AG04450 (cell line): ENCODE results near the gene DNAJB13. TPM values are rescaled to one million over a fixed set of nuclear protein-coding genes. Genes with fewer than 3 reads are reported as not detected.

ENCODE experiments used
- CTCF ChIA-PET: fragments of 300-600, 350-600 bp; formaldehyde crosslinking; extraction: SDS; loops from one replicate; lab custom pipeline; 2022; ENCODE audit warnings: antibody characterized with exemption, inconsistent platforms; lab: Charles Lee
- POLR2A ChIA-PET: fragments of 350-600 bp; formaldehyde crosslinking; extraction: SDS; loops from one replicate; lab custom pipeline; 2021; ENCODE audit warnings: antibody characterized with exemption, inconsistent platforms; lab: Yijun Ruan, JAX
- DNase-seq: peaks from one replicate; pipeline ENCODE4 v3.0.0-alpha.2; 2011; ENCODE audit warnings: low read depth, low spot score
- H3K27ac ChIP-seq: one replicate; pipeline ENCODE4 v1.5.1; 2012; ENCODE audit warnings: low read depth, low read length, control low read depth
- H3K27me3 ChIP-seq: one replicate; pipeline ENCODE4 v1.6.0; 2012; ENCODE audit warnings: low read length; ENCODE audit not compliant: control insufficient read depth, insufficient read depth
- H3K4me3 ChIP-seq: 2 replicates; pipeline ENCODE4 v1.5.1; 2011; ENCODE audit warnings: mild to moderate bottlenecking, low read depth, low read length, control low read depth
- H3K9me3 ChIP-seq: 2 replicates; pipeline ENCODE4 v1.5.1; 2012; ENCODE audit warnings: low read length; ENCODE audit not compliant: control insufficient read depth, insufficient read depth
- polyA plus RNA-seq: library from polyadenylated mRNA; depleted of rRNA; stranded (reverse); fragments of >200 nt; gene quantifications from 2 replicates; pipeline ENCODE4 v1.2.3, GENCODE V29; 2011
- TF ChIP-seq, protein P1 (sequence below): IDR thresholded peaks from 2 replicates; pipeline ENCODE4 v1.5.1; 2011; ENCODE audit warnings: low read depth, low read length, control low read depth, inconsistent platforms

Gene DNAJB13
- polyA plus RNA-seq, 1 experiment: 0.11 TPM

DNA sequence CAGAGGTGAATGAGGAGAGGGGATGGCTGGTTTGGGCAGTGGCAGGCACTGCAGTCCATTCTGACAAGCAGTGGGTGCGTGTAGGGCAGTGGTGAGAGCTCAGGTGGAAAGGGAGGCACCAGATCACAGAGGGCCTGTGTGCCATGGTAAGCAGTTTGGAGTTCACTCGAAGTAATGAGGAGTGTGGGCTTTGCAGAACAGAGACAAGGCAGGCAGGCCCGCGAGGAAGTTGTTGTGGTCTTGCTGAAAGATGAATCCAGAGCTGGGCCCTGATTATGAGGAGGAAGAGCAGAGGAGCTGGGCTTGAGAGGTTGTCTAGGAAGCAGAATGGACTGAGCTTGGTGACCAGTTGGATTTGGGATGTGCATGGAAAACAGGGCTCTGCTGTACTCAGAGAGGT, 1.6 kb upstream of the DNAJB13 start:
- no peak overlapping the region for H3K27ac ChIP-seq
- H3K4me3 ChIP-seq: no peak overlapping the region
- CTCF ChIA-PET: no interaction called here
- POLR2A ChIA-PET: no interaction called here
- no peak for DNase-seq
- H3K27me3 ChIP-seq: peaks cover 5% of the 10 kb centered on the region
- peaks cover 7% of the 10 kb centered on the region for H3K9me3 ChIP-seq
- TF ChIP-seq, protein P1, sequence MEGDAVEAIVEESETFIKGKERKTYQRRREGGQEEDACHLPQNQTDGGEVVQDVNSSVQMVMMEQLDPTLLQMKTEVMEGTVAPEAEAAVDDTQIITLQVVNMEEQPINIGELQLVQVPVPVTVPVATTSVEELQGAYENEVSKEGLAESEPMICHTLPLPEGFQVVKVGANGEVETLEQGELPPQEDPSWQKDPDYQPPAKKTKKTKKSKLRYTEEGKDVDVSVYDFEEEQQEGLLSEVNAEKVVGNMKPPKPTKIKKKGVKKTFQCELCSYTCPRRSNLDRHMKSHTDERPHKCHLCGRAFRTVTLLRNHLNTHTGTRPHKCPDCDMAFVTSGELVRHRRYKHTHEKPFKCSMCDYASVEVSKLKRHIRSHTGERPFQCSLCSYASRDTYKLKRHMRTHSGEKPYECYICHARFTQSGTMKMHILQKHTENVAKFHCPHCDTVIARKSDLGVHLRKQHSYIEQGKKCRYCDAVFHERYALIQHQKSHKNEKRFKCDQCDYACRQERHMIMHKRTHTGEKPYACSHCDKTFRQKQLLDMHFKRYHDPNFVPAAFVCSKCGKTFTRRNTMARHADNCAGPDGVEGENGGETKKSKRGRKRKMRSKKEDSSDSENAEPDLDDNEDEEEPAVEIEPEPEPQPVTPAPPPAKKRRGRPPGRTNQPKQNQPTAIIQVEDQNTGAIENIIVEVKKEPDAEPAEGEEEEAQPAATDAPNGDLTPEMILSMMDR: no peak

DNA sequence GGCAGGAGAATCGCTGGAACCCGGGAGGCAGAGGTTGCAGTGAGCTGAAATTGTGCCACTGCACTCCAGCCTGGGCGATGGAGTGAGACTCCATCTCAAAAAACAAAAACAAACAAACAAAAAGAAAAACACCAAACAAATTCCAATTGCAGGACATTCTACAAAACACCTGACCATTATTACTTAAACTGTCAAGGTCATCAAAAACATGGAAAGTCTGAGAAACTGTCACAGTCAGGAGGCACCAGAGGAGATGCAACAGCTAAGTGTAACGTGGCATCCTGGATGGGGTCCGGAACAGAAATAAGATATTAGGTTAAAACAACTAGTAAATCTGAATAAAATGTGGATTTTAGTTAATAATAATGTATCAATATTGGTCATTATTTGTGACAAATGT, 914 bp upstream of the DNAJB13 start:
- H3K27me3 ChIP-seq: peaks cover 5% of the 10 kb centered on the region
- no peak overlapping the region for H3K27ac ChIP-seq
- no peak for DNase-seq
- no peak overlapping the region for H3K4me3 ChIP-seq
- H3K9me3 ChIP-seq: peaks cover 7% of the 10 kb centered on the region
- POLR2A ChIA-PET: no interaction called here
- TF ChIP-seq, protein P1: no peak
- CTCF ChIA-PET: no interaction called here

DNA sequence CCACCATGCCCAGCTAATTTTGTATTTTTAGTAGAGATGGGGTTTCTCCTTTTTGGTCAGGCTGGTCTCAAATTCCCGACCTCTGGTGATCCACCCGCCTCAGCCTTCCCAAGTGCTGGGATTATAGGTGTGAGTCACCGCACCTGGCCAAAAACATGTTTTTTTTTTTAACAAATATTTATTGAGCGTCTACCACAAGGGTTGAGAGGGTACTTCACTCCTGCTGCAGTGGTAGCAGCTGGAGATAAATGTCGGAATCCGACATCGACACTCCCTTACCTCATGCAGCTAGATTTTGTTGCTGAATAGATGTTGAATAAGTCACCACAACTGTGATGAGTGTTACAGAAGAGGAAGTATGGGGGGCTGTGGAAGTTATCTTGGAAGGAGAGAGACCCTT, 971 bp downstream of the DNAJB13 start:
- TF ChIP-seq, protein P1: no peak
- H3K4me3 ChIP-seq: no peak overlapping the region
- no peak overlapping the region for H3K27ac ChIP-seq
- no peak for DNase-seq
- H3K9me3 ChIP-seq: peaks cover 4% of the 10 kb centered on the region
- peaks cover 2% of the 10 kb centered on the region for H3K27me3 ChIP-seq
- POLR2A ChIA-PET: no interaction called here
- CTCF ChIA-PET: no interaction called here

DNA sequence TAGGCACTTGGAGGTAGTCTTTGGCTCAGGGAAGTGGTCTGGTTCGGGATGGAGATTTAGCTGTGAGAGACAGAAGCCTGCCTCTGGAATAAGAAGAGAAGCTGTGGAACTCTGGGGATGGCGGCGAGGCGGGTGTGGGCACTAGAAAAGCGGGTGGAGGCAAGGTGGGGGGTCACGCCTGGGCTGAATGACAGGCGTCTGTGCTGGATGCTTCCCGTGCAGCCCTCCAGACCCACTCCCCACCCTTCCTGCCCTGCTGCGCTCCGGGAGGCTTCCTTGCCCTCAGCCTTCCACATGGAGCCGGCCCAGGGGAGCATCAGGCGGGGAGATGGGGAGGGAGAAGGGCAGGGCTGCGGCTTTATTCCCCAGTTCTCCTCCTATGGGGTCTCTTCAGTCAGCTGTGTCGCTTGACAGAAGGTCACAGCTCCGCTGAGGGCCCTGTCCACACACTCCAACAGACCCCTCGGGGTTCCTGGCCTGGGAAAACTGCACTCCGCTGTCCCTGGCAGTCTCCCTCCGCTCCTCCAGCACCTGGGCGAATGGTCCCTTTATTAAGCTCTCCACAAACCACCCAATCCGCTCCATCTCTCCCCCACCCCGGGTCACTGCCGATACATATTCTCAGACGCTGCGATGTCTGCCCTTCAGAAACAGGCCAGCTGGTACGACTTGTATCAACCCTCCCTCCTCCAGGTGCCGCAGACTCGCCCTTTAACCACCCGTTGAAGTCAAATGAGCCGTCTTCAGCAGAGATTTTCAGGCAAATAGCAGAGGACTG, 6.2 kb downstream of the DNAJB13 start:
- Histone ChIP-seq H3K27ac (no peak overlapping the region), H3K4me3 (no peak overlapping the region), H3K27me3 (no peaks in the 10 kb centered on the region), H3K9me3 (no peaks in the 10 kb centered on the region; the same call in 1 of the 2 replicates)
- no peak for DNase-seq
- CTCF ChIA-PET: no interaction called here
- POLR2A ChIA-PET: no interaction called here
- TF ChIP-seq, protein P1: no peak

DNA sequence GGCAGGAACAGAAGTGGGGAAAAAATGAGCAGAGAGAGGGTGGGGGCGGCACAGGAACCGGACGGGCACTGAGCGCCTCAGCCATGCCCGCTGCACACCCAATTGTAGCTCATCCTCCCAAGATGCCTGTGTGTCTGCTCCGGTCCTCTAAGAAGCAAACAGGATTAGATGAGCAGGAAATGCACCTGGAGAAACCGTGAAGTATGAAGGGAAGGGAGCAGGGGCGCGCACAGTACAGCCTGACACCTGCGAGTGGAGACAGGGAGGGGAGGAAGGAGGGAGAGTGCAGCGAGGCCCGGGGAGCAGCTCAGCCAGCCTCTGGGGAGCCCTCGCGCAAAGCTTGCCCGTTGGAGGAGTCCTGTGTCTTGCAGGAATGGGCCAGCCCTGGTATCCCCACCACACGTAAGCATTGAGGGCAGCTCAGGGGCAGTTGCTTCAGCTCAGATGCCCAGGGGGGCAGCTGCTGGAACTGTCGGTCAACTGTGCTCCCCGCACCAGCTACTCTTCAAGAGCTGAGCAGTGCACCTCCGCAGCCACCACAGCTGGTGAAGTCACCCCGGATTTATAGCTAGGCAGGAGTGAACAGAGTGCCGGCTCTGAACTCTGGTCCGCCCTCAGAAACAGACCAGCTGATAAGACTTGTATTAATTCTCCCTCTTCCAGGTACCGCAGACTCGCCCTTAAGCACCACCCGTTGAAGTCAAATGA, 7.0 kb downstream of the DNAJB13 start:
- CTCF ChIA-PET: interaction anchor here (0.6 kb wide), 1 partner anchor 10 kb away, joined by 9 read pairs; no protein-coding TSS in a partner anchor

More for the DNA sequence above, 7.0 kb downstream of the DNAJB13 start:
- DNase-seq: no peak
- Histone ChIP-seq H3K27ac (no peak overlapping the region), H3K27me3 (no peaks in the 10 kb centered on the region), H3K9me3 (no peaks in the 10 kb centered on the region; the same call in 1 of the 2 replicates), H3K4me3 (no peak overlapping the region)
- TF ChIP-seq, protein P1: no peak
- POLR2A ChIA-PET: no interaction called here
